GM21515 (cell line): ENCODE data around the gene UGT2A2.
"Not testable (repeated sequence)": the region's sequence is repeated elsewhere in the genome, so short reads cannot be mapped to it uniquely, and the experiment has no call there.

ENCODE experiments used
- ATAC-seq: cut with Tn5 transposase; IDR thresholded peaks from one replicate; pipeline ENCODE4 v1.9.1; 2021; ENCODE audit not compliant: unreplicated experiment

UGT2A2 gene

DNA sequence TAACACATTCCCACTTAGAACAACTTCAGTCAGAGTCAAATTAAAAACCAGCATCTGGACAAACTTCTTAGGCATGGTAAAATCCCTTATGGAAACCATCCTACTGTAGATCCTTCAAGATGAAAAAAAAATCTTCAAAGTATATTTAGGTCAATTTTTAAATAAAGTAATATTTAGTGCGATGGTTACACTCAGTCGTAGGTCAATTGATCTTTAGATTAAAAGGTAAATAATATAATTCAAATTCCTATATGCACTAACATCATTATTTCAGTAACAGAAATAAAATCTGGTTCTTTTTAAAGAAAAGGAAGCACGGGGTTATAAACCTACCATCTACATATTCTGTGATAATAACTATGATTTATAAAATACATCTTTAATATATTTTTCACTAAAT, at the start of gene UGT2A2:
TSS of gene UGT2A2 (minus strand) at position 101 of the 400 bp plus-strand sequence. CDS start at position 99, 2 bp downstream.
- no peak for ATAC-seq

DNA sequence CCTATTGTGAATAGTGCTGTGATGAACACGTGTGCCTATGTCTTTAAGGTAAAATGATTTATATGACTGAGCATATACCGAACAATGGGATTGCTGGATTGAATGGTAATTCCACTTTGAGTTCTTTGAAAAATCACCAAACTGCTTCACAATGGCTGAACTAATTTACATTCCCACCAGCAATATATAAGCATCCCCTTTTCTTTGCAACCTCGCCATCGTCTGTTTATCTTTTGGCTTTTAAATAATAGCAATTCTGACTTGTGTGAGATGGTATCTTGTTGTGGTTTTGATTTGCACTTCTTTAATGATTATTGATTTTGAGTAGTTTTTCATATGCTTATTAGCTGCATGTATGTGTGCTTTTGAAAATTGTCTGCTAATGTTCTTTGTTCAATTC, 45.4 kb upstream of the UGT2A2 start:
- ATAC-seq: no peak

DNA sequence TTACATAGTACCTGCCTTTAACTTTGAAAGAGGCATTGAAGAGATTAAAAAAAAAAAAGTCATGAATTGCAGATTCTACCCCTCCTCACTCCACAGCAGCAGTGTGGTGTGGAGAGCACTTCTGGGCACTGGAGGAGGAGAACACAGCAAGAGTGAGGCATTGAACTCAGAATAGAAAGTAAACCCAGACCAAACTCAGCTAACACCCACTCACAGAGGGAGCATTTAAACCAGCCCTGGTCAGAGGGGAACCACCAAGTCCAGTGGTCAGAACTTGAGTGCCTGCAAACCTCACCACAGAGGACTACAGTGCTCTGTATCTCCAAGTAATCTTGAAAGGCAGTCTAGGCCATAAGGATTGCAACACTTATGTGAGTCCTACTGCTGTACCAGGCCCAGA, 29.2 kb upstream of the UGT2A2 start:
- ATAC-seq: no peak

DNA sequence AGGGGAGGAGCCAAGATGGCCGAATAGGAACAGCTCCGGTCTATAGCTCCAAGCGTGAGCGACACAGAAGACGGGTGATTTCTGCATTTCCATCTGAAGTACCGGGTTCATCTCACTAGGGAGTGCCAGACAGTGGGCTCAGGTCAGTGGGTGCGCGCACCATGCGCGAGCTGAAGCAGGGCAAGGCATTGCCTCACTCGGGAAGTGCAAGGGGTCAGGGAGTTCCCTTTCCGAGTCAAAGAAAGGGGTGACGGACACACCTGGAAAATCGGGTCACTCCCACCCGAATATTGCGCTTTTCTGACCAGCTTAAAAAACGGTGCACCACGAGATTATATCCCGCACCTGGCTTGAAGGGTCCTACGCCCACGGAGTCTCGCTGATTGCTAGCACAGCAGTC, 24.6 kb upstream of the UGT2A2 start:
- ATAC-seq: not testable (repeated sequence)

DNA sequence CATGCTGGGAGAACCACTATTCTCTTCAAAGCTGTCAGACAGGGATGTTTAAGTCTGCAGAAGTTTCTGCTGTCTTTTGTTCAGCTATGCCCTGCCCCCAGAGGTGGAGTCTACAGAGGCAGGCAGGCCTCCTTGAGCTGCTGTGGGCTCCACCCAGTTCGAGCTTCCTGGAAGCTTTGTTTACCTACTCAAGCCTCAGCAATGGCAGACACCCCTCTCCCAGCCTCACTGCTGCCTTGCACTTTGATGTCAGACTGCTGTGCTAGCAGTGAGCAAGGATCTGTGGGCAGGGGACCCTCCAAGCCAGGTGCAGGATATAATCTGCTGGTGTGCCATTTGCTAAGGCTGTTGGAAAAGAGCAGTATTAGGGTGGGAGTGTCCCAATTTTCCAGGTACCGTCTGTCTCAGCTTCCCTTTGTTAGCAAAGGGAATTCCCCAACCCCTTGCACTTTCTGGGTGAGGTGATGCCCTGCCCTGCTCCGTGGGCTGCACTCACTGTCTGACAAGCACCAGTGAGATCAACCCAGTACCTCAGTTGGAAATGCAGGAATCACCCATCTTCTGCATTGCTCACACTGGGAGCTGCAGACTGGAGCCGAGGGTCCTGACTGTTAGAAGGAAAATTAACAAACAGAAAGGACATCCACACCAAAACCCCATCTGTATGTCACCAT, 21.8 kb upstream of the UGT2A2 start:
- ATAC-seq: not testable (repeated sequence)

DNA sequence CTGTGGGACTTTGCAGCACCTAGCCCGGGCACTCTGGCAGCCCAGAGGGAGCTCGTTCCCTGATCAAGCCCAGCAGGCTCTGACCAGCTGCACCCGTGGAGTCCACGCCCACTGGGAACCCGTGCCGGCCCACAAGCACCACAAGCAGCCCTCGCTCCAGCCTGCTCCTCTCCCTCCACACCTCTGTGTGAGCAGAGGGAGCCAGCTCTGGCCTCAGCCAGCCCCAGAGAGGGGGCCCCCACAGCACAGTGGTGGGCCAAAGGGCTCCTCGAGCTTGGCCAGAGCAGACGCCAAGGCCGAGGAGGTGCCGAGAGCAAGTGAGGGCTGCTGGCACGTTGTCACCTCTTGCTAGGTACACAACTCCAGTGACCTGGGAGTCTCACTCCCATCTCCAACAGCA, 18.7 kb upstream of the UGT2A2 start:
- no peak for ATAC-seq

DNA sequence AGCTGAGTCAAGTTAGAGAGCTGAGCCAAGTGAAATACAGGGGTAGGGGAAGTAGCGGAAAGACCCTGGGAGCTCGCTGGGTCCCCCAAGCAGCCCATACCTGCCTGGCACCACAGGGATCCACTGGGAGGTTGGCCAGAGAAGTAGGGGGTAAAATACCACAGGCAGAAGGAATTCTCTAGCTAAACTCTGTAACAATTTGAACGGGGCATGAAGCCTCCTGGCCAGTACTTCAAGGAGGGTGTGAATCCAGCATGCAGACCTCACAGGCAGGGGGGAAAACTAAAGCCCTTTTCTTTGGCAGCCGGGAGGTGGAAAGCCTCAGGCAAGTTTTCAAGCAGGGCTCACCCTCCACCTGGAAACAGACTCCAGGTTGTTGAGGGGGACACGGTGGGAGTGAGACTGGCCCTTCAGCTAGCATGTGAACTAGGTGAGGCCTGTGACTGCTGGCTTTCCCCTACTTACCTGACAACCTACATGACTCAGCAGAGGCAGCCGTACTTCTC, 17.3 kb upstream of the UGT2A2 start:
- no peak for ATAC-seq

DNA sequence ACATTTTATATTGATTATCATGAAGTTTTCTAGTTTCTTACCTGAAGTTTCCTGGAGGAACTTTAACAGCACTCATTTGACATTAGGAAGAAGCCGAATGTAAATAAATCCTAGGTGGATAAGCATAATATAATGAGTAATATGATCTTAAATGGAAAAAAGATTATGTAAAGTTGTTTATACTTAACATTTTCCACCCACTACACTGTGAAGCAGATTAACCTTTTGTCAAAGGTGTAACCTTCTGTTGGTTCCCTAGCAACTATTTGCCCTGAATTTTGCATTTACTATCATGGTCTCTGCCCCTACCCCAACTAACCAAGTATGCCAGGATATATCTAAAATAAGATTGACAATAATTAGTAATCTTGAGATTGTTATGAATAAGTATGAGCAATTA, 13.7 kb upstream of the UGT2A2 start, which contains the start of gene UGT2A1:
TSS of gene UGT2A1 (minus strand) at position 101 of the 400 bp plus-strand sequence. CDS start 5,603 bp downstream, outside the sequence.
- ATAC-seq: no peak

DNA sequence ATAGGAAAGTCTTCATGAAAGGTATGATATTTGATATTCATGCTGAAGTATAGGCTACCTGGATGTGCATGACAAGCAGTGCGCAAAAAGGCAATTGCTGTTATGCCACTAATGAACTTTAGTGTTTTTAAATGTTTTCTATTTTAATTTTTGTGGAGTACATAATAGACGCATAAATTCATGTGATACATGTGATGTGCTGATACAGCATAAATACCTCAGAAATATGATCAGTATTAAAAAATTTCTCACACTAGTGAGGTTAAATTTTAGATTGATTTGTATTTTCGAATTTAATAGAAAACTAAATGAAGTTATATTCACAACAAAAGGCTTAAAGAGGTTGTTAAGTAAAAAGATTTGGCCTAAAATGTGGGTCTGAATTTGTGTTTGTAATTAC, 11.4 kb upstream of the UGT2A2 start:
- ATAC-seq: no peak

DNA sequence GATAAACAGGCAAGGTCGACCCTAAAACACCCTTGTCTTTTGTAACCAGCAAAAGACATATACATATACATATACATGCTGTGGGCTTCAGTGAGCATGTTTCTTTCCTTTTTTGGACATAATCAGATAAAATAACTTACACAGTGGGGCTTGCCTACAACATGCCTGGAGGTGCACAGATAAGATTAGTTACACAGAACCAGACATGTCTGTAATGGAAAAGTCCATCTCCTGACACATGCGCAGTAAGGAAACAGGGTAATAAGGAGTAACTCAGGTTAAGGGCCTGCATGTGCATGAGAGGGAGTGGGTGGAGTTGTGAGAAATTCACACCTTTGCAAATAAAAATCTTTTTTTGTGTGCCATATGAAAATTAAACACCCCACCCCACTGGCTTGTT, 10.2 kb upstream of the UGT2A2 start:
- ATAC-seq: no peak

DNA sequence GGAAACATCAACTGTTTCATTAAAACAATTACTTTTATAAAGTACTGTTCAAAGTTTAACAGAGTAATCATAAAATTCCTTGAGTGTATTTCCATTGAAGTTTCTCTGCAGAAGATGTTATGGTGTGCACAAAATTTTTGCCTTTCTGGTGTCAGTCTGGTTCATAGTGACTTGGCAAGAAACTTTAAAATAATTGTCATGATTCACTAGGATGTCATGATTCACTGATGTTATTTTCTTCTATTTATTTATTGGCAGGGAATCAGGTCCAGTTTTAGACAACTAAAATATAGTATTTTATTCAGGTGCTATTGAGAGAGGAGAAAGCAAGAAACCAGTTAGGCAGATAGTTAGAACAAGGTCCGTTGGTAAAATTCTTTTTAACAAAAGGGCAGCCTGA, 9.8 kb upstream of the UGT2A2 start:
- ATAC-seq: no peak

DNA sequence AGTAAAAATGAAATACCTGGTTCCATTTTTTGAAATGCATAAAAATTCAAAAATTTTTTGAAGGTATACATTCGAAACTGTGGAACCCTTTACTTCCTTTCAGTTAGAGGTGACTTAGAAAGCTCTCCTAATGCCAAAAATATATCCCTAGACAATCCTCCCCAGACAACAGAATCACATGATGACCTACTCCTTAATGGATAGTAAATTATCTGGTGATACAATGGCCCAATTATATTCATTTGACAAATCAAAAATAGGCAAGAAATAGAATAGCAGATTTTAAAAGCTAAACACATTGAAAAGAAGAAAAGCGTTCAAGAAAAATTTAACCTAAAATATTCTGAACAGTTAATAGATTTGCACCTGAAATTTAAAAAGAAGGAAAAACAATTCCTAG, 3.5 kb upstream of the UGT2A2 start:
- no peak for ATAC-seq

DNA sequence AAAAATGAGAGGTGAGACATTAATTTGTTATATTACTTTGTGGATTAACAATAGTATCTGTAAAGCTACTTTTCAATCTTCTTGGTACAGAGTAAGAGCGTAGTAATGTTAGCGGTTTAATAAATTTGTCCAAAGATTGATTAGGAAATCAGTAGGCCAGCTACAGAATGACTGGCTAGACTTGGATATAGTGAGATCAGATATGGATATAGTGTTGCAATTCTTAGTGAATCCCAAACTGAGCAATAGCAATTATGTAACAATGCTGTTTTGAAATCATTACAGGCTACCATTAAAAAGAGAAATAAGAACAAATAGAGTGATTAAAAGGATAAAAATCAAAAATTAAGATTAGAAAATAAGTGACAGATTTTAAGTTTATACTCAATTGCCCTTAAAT, 847 bp upstream of the UGT2A2 start:
- no peak for ATAC-seq

DNA sequence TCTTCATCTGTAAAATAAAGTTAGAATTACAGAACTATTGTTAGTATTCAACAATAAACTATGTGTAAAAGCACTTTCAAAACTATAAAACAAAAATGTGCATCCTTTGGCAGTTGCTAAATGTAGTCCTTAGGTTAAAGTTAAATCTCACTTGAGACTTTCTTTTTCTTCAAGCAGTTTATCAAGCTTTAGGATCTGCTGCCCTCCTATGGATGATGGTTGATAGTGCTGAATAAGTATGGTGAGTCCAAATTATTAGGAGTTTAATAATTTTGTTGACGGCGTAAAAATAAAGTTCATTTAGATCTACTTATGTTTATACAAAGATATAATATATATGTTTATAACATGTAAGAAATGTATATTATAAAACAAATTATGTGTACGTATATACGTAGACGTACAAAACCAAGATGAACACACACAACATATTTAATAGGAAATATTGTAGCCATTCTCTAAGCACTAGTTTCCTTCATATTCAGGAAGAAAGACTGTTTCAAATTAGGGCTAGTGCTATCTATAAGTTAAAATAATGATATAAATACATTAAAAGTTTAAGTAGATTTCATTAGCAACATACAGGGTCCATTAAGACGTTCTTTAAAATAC, 22.3 kb downstream of the UGT2A2 start:
- no peak for ATAC-seq

DNA sequence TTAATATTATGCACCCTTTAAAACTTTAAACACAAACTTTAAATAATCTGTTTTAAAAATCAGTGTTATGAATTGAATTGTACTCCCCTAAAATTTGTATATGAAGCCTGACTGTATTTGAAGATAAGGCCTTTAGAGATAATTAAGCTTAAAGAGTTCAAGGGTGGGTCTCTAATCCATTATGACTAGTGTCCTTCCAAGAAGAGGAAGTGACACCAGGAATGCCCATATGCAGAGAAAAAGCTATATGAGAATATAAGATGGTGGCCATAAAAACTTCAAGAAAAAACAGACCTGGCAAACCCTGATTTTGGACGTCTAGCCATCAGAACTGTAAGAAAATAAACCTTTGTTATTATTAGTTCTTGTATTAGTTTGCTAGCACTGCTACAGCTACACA, 29.0 kb downstream of the UGT2A2 start:
- no peak for ATAC-seq

DNA sequence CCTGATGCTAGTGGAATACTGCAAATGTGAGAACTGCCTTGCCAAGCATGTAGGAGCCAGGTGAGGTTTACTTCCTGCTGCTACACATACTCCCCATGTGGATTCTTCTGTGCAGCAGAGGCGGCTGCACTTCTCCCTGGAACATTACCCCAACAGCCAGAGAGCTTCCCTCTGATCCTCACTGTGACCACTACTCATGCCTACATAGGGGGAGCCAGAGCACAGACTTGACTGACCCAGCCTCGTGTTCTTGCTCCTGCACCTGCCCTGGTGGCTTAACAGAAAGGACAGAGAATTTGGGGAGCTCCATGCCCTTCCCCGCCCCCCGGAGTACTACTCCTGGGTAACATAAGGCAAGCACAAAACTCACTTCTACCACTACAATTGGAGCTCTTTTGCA, 38.4 kb downstream of the UGT2A2 start:
- ATAC-seq: no peak

DNA sequence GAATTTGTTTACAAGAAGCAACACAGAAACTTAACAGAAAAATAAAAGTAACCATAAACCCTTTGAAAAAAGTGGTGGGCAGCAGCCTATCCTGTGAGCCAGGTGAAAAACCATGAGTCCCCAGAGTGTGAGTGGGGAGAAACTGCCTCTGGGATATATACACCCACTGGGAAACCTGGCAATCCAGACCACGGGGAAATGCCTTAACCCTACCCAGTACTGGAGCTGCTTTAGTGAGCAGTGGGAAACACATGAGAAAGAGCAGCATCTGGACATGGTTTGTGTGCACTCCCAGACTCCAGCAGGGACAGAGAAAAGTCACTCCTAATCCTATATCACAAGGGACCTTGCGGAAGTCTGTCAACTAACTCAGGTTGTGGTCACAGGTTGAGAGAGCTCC, 39.4 kb downstream of the UGT2A2 start:
- no peak for ATAC-seq

DNA sequence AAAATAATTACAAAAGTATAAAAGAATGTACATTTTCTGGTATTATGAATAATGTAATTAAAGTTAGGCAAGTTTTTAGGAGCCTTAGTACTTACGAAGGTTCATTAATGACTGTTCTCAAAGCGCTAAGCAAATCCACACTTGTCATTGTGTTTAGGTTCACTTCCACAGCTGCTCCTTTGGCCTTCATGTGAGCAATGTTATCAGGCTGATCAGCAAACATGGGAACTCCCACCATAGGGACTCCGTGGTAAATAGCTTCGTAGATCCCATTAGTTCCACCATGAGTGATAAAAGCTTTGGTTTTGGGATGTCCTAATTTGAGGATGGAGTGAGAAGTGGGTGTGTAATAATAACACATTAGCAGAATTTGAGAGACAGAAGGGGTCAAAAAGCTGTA, 45.1 kb downstream of the UGT2A2 start:
- ATAC-seq: no peak

DNA sequence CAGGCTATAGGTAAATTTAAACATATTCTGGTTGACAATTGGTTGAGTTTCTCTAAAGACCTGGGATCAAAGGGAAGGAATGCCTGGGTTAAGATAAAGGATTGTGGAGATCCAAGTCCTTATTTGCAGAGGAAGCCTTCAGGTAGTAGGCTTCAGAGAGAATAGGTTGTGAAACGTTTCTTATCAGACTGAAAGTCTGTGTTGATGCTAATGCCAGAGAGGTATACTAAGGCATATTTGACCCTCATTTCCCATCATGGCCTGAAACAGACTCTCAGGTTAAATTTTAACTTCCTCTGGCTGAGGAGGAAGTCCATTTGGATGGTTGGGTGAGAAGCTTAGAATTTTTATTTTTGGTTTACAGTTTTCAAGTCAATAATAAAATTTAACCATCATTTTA, 48.1 kb downstream of the UGT2A2 start:
- no peak for ATAC-seq

DNA sequence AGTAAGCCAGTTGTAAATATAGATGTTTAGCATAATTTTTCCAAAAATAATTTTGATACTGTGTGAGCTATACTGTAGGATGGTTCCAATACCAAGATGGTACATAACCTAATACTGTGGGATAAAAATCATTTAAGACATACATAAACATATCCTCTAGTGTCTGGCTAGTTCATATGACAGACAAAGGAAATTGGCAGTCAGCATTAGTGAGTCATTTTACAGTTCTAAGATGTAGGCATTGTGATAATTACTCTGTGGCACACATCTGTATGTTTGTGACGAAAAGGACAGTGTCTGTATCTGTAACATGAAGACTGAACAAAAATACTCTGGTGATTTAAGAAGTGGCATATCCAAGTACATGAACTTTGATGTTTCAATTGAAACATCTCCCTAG, 49.6 kb downstream of the UGT2A2 start:
- no peak for ATAC-seq

DNA sequence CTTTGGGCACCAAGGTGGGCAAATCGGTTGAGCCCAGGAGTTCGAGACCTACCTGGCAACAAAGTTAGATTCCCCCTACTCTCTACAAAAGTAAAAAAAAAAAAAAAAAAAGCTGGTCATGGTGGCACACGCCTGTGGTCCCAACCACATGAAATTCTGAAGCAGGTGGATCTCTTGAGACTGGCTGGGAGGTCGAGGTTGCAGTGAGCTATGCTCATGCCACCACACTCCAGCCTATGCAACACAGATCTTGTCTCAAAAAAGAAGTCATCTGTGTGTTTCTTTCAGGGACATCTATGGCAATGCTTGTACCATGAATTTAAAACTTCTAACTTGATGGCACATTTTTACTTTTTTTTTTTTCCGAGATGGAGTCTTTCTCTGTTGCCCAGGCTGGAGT, 55.3 kb downstream of the UGT2A2 start:
- ATAC-seq: no peak

DNA sequence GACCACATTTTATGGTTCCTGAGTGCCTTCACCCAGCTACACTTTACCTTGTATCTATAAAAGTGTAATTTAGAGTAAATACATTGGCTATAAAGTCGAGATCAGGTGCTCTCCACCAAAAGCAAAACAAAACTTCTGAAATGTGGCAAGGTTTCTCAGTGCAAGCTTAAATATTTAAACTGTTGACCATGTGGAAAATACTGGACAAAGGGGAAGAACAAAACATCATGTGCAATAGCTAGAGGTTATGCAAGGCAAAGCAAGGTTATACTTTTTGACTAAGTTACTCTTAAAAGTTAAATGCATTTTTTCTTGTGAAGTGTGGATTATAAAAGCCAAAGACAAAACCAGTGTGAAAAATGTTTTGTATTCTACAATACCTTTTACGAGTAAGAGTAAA, 55.9 kb downstream of the UGT2A2 start:
- ATAC-seq: no peak

DNA sequence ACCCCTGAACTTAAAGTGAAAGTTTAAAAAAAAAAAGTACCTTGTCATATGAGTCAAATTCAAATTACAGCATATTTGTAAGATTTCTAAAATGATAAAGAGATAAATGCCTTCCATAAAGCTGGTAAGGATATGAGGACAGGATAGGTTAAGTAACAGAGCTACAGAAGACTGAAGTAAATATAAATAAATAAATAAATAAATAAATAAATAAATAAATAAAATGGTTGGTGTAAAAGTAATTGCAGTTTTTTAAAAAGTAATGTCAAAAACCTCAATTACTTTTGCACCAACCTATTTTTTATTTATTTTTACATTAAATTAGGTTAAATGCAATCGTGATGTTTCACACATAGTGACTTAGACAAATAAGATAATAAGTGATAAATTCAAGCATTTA, 62.2 kb downstream of the UGT2A2 start:
- ATAC-seq: no peak
